Bronchial epithelial cell (primary cell): ENCODE measurements around the gene BATF3. TPM values are rescaled to one million over a fixed set of nuclear protein-coding genes. Genes with fewer than 3 reads are reported as not detected.
"Not testable (repeated sequence)": the region's sequence is repeated elsewhere in the genome, so short reads cannot be mapped to it uniquely, and the experiment has no call there.

ENCODE experiments used
- DNase-seq: peaks from one replicate; pipeline ENCODE4 v3.0.0-alpha.2; 2010; ENCODE audit warnings: low read depth
- FAIRE-seq: peaks from 2 replicates; lab custom pipeline; 2011; peaks lifted over from hg19 to GRCh38; lab: Jason Lieb, UNC
- H3K27me3 ChIP-seq: 2 replicates; pipeline ENCODE4 v1.5.1; 2011; ENCODE audit warnings: low read length; ENCODE audit not compliant: control insufficient read depth, insufficient read depth
- H3K36me3 ChIP-seq: 2 replicates; pipeline ENCODE4 v1.5.1; 2011; ENCODE audit warnings: low read length; ENCODE audit not compliant: control insufficient read depth, insufficient read depth
- H3K4me3 ChIP-seq: 2 replicates; pipeline ENCODE4 v1.5.1; 2011; ENCODE audit warnings: mild to moderate bottlenecking, low read depth, low read length, control low read depth
- total RNA-seq: library from RNA; depleted of rRNA; stranded (reverse); fragments of >200 nt; gene quantifications from 2 replicates; pipeline ENCODE4 v1.2.1, GENCODE V29; 2014
- TF ChIP-seq, protein P1 (sequence below): IDR thresholded peaks from 2 replicates; pipeline ENCODE4 v1.5.1; 2011; ENCODE audit warnings: mild to moderate bottlenecking, moderate library complexity, low read length, control low read depth, inconsistent platforms; ENCODE audit not compliant: insufficient read depth, severe bottlenecking

BATF3 gene
- total RNA-seq, 1 donor from 2014 or later, result 0.26 TPM

GRCh38 chr1:212737559-212737958 is 37.9 kb upstream of the BATF3 start:
- Histone ChIP-seq H3K4me3 (no peak overlapping the region), H3K36me3 (no peaks in the 10 kb centered on the region), H3K27me3 (no peaks in the 10 kb centered on the region)
- DNase-seq, result no peak
- no peak for FAIRE-seq
- TF ChIP-seq, protein P1, sequence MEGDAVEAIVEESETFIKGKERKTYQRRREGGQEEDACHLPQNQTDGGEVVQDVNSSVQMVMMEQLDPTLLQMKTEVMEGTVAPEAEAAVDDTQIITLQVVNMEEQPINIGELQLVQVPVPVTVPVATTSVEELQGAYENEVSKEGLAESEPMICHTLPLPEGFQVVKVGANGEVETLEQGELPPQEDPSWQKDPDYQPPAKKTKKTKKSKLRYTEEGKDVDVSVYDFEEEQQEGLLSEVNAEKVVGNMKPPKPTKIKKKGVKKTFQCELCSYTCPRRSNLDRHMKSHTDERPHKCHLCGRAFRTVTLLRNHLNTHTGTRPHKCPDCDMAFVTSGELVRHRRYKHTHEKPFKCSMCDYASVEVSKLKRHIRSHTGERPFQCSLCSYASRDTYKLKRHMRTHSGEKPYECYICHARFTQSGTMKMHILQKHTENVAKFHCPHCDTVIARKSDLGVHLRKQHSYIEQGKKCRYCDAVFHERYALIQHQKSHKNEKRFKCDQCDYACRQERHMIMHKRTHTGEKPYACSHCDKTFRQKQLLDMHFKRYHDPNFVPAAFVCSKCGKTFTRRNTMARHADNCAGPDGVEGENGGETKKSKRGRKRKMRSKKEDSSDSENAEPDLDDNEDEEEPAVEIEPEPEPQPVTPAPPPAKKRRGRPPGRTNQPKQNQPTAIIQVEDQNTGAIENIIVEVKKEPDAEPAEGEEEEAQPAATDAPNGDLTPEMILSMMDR, result no peak

- TF ChIP-seq, protein P1, result no peak
- no peak overlapping the region for H3K4me3 ChIP-seq
- no peak for DNase-seq
- no peak for FAIRE-seq
- H3K27me3 ChIP-seq, result no peaks in the 10 kb centered on the region
- H3K36me3 ChIP-seq, result no peaks in the 10 kb centered on the region
These were observed 33.5 kb upstream of the BATF3 start for GRCh38 chr1:212733109-212733508.

- no peaks in the 10 kb centered on the region for H3K36me3 ChIP-seq
- TF ChIP-seq, protein P1, result no peak
- no peak for DNase-seq
- H3K27me3 ChIP-seq, result no peaks in the 10 kb centered on the region
- no peak for FAIRE-seq
- H3K4me3 ChIP-seq, result no peak overlapping the region
These were observed 32.0 kb upstream of the BATF3 start for GRCh38 chr1:212731630-212732029.

- H3K4me3 ChIP-seq, result no peak overlapping the region
- no peaks in the 10 kb centered on the region for H3K36me3 ChIP-seq
- no peaks in the 10 kb centered on the region for H3K27me3 ChIP-seq
- TF ChIP-seq, protein P1, result no peak
- DNase-seq (no peak), FAIRE-seq (no peak)
These were observed 29.0 kb upstream of the BATF3 start for GRCh38 chr1:212728606-212729005.

GRCh38 chr1:212727386-212728181 is 27.9 kb upstream of the BATF3 start:
- no peak for FAIRE-seq
- no peaks in the 10 kb centered on the region for H3K36me3 ChIP-seq
- TF ChIP-seq, protein P1, result no peak
- DNase-seq, result no peak
- no peak overlapping the region for H3K4me3 ChIP-seq
- no peaks in the 10 kb centered on the region for H3K27me3 ChIP-seq

DNA sequence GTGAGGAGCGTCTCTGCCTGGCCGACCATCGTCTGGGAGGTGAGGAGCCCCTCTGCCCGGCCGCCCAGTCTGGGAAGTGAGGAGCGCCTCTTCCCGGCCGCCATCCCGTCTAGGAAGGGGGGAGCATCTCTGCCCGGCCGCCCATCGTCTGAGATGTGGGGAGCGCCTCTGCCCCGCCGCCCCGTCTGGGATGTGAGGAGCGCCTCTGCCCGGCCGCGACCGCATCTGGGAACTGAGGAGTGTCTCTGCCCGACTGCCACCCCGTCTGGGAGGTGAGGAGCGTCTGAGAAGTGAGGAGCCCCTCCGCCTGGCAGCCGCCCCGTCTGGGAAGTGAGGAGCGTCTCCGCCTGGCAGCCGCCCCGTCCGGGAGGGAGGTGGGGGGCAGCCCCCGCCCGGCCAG is 25.0 kb upstream of the BATF3 start:
- H3K27me3 ChIP-seq, H3K4me3 ChIP-seq, H3K36me3 ChIP-seq, DNase-seq, FAIRE-seq: not testable (repeated sequence)
